OCI-LY1 (cell line): Measurements from ENCODE around the gene SECTM1.
"Not testable (repeated sequence)": the region's sequence is repeated elsewhere in the genome, so short reads cannot be mapped to it uniquely, and the experiment has no call there.

Experiments
- CTCF ChIP-seq: fragments of 200-600 bp; sonication (generic), shearing (Covaris generic); IDR thresholded peaks from 2 replicates; pipeline ENCODE4 v1.5.1; 2017; ENCODE audit warnings: mild to moderate bottlenecking, antibody characterized with exemption, low read length, moderate library complexity, mixed read lengths
- EZH2 ChIP-seq: fragments of 200-600 bp; sonication (generic), shearing (Covaris generic); IDR thresholded peaks from 2 replicates; pipeline ENCODE4 v1.8.0; 2017; ENCODE audit warnings: borderline replicate concordance, mixed run types, mild to moderate bottlenecking, antibody characterized with exemption, low read length, moderate library complexity, mixed read lengths

GRCh38 chr17:82359451-82360074 lies 26.0 kb upstream of the SECTM1 start:
- TF ChIP-seq CTCF, EZH2: not testable (repeated sequence)
